ENCODE results near the gene FARSA. TPM values are rescaled to one million over a fixed set of nuclear protein-coding genes. Genes with fewer than 3 reads are reported as not detected.

Gene FARSA
- total and polyA plus RNA-seq, 2 of the 8 experiments (the other 6 are each of a cell fraction or from before 2014, with no cell fraction given) = 61.0 to 103 TPM

DNA sequence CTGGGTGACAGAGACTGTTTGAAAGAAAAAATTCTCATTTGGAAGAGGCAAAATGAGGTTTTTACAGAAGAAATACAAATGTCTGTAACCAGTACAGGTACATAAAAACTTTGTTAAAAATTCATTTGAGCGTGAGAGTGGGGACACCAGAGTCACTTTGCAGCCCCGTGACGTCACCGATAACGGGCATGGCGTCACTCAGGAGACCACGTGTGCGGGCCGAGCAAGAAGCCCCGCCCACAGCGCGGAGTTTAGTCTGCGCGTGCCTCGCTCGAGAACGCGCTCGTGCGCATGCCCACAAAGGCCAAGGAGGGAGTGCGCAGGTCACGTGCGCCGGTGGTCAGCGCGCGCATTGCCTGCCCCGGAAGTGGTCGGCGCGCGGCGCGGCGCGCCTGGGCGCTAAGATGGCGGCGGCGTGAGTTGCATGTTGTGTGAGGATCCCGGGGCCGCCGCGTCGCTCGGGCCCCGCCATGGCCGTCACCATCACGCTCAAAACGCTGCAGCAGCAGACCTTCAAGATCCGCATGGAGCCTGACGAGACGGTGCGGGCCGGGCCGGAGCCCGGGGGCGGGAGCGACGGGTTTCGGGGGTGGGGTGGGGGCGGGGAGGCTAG is 12.1 kb upstream of the FARSA start, which contains the start of gene RAD23A (continued):
- TF ChIP-seq CTBP2 (IDR thresholded peaks at IDR 0.05; ENCODE audit: borderline replicate concordance, insufficient read depth, insufficient read length, low read length) (no peak), CHD2 (IDR thresholded peaks at IDR 0.05; ENCODE audit: low read length) (peak; percentile 69), JUND (IDR thresholded peaks at IDR 0.05; ENCODE audit: low read length) (peak; percentile 91), FOSL1 (IDR thresholded peaks at IDR 0.05; ENCODE audit: insufficient read depth, low read depth, low read length) (peak; percentile 59; the same call in 1 of the 2 replicates), KDM1A (IDR thresholded peaks at IDR 0.05; ENCODE audit: borderline replicate concordance, low read length) (no peak), SP1 (IDR thresholded peaks at IDR 0.05; ENCODE audit: low read depth, low read length) (peak; percentile 63; the same call in 1 of the 2 replicates)
- TF ChIP-seq, protein P1, sequence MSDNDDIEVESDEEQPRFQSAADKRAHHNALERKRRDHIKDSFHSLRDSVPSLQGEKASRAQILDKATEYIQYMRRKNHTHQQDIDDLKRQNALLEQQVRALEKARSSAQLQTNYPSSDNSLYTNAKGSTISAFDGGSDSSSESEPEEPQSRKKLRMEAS (IDR thresholded peaks at IDR 0.05) = peak; percentile 95
- TF ChIP-seq, protein P2, sequence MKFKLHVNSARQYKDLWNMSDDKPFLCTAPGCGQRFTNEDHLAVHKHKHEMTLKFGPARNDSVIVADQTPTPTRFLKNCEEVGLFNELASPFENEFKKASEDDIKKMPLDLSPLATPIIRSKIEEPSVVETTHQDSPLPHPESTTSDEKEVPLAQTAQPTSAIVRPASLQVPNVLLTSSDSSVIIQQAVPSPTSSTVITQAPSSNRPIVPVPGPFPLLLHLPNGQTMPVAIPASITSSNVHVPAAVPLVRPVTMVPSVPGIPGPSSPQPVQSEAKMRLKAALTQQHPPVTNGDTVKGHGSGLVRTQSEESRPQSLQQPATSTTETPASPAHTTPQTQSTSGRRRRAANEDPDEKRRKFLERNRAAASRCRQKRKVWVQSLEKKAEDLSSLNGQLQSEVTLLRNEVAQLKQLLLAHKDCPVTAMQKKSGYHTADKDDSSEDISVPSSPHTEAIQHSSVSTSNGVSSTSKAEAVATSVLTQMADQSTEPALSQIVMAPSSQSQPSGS (IDR thresholded peaks at IDR 0.05; ENCODE audit: low read length) = peak; percentile 89
